Endodermal cell (in vitro differentiated cells): Measurements from ENCODE around the gene YTHDF2. TPM values are rescaled to one million over a fixed set of nuclear protein-coding genes. Genes with fewer than 3 reads are reported as not detected.
"Not testable (repeated sequence)": the region's sequence is repeated elsewhere in the genome, so short reads cannot be mapped to it uniquely, and the experiment has no call there.

Experiments used
- DNase-seq: peaks from one replicate; pipeline ENCODE4 v3.0.0-alpha.2; 2017
- H3K27ac ChIP-seq: 2 replicates; pipeline ENCODE4 v1.5.1; 2013; ENCODE audit warnings: mild to moderate bottlenecking, low read depth, low read length, moderate library complexity
- H3K27me3 ChIP-seq: 2 replicates; pipeline ENCODE4 v1.6.1; 2013; ENCODE audit warnings: mild to moderate bottlenecking, low read length, moderate library complexity; ENCODE audit not compliant: insufficient read depth, control insufficient read depth, poor library complexity, severe bottlenecking
- H3K36me3 ChIP-seq: 2 replicates; pipeline ENCODE4 v1.7.0; 2013; ENCODE audit warnings: mild to moderate bottlenecking, low read length, moderate library complexity; ENCODE audit not compliant: control insufficient read depth, insufficient read depth
- H3K4me1 ChIP-seq: one replicate; pipeline ENCODE4 v1.7.0; 2013; ENCODE audit warnings: low read length; ENCODE audit not compliant: control insufficient read depth, insufficient read depth
- H3K4me3 ChIP-seq: 2 replicates; pipeline ENCODE4 v1.5.1; 2013; ENCODE audit warnings: mild to moderate bottlenecking, low read length, moderate library complexity
- H3K9ac ChIP-seq: 2 replicates; pipeline ENCODE4 v1.6.1; 2013; ENCODE audit warnings: mild to moderate bottlenecking, low read length, moderate library complexity; ENCODE audit not compliant: poor library complexity, severe bottlenecking; ENCODE audit errors: extremely low read depth
- H3K9me3 ChIP-seq: 2 replicates; pipeline ENCODE4 v1.6.1; 2013; ENCODE audit warnings: mild to moderate bottlenecking, low read length, moderate library complexity; ENCODE audit not compliant: control insufficient read depth
- H3K27ac Mint-ChIP-seq: 2 replicates; pipeline ENCODE4 v1.8.0; 2020; ENCODE audit warnings: mixed read lengths
- H3K27me3 Mint-ChIP-seq: 2 replicates; pipeline ENCODE4 v1.8.0; 2021; ENCODE audit warnings: mild to moderate bottlenecking, mixed read lengths; ENCODE audit not compliant: insufficient read depth
- H3K36me3 Mint-ChIP-seq: 2 replicates; pipeline ENCODE4 v1.8.0; 2020; ENCODE audit warnings: low read depth, mixed read lengths
- H3K4me1 Mint-ChIP-seq: 2 replicates; pipeline ENCODE4 v1.8.0; 2020; ENCODE audit warnings: mixed read lengths
- H3K4me3 Mint-ChIP-seq: 2 replicates; pipeline ENCODE4 v1.8.0; 2020; ENCODE audit warnings: mild to moderate bottlenecking, moderate library complexity, mixed read lengths
- H3K9me3 Mint-ChIP-seq: 2 replicates; pipeline ENCODE4 v1.8.0; 2020; ENCODE audit warnings: mild to moderate bottlenecking, mixed read lengths
- WGBS, 2 experiments: methylation state at CpG; one replicate each; pipeline versions ENCODE4 v1.1.5 to v1.1.7; 2013; ENCODE audit warnings: missing lambda C conversion rate in 2 of 2, mixed read lengths in 1 of 2; ENCODE audit not compliant: insufficient coverage in 1 of 2, insufficient read length in 1 of 2; 5-methylcytosine and 5-hydroxymethylcytosine counted together
- total RNA-seq, 2 donors: library from RNA; stranded (reverse); fragmentation: NEBNext Ultra II Directional in 1 of 2; extraction: Animal tissue kit (Norgen Biotek cat#: 25700) in 1 of 2; gene quantifications; 2 replicates in 1 of 2; 3 replicates in 1 of 2; pipeline ENCODE4 v1.2.1, GENCODE V29; 2021
- TF ChIP-seq, protein P1 (sequence below): fragments of 200-600 bp; sonication (generic); conservative IDR thresholded peaks from 2 replicates; pipeline ENCODE4 v1.5.0; 2021; ENCODE audit warnings: antibody characterized with exemption, mild to moderate bottlenecking

Gene YTHDF2
- total RNA-seq, 2 donors from 2014 or later: 113 to 116 TPM

DNA sequence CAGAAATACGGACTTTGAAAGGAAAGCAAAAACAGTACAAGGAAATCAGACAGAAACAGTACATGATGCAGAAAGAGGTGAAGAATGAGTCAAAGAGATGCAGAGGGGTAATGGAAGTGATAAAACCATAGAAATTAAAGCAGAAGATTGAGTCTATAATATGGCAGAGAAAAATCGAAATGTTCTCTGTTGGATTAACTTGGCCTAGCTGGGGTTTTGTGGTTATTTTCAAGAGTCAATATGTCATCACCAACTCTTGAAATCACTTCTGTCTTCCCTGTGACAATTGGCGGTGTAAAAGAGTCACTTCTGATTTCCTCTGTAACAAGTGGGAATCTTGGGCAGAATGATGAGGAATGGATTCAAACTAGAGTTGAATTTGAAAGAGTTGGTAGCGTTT is 7.4 kb downstream of the YTHDF2 start:
- H3K4me3 Mint-ChIP-seq: peak overlapping the region; percentile 19
- no peaks in the 10 kb centered on the region for H3K27me3 ChIP-seq
- no peaks in the 10 kb centered on the region for H3K27me3 Mint-ChIP-seq
- TF ChIP-seq, protein P1, sequence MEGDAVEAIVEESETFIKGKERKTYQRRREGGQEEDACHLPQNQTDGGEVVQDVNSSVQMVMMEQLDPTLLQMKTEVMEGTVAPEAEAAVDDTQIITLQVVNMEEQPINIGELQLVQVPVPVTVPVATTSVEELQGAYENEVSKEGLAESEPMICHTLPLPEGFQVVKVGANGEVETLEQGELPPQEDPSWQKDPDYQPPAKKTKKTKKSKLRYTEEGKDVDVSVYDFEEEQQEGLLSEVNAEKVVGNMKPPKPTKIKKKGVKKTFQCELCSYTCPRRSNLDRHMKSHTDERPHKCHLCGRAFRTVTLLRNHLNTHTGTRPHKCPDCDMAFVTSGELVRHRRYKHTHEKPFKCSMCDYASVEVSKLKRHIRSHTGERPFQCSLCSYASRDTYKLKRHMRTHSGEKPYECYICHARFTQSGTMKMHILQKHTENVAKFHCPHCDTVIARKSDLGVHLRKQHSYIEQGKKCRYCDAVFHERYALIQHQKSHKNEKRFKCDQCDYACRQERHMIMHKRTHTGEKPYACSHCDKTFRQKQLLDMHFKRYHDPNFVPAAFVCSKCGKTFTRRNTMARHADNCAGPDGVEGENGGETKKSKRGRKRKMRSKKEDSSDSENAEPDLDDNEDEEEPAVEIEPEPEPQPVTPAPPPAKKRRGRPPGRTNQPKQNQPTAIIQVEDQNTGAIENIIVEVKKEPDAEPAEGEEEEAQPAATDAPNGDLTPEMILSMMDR: no peak
- no peak overlapping the region for H3K9ac ChIP-seq
- peak overlapping the region; percentile 72 for H3K4me3 ChIP-seq
- no peaks in the 10 kb centered on the region for H3K4me1 ChIP-seq
- WGBS, 2 experiments: 96% methylated on average over 3 to 4 of the region's 4 CpGs
- no peak for DNase-seq
- peak overlapping the region; percentile 3 for H3K27ac Mint-ChIP-seq
- peaks cover 81% of the 10 kb centered on the region for H3K36me3 Mint-ChIP-seq
- H3K9me3 Mint-ChIP-seq: no peaks in the 10 kb centered on the region
- peaks cover 47% of the 10 kb centered on the region for H3K4me1 Mint-ChIP-seq
- no peak overlapping the region for H3K27ac ChIP-seq
- H3K9me3 ChIP-seq: no peaks in the 10 kb centered on the region
- H3K36me3 ChIP-seq: peaks cover 96% of the 10 kb centered on the region

DNA sequence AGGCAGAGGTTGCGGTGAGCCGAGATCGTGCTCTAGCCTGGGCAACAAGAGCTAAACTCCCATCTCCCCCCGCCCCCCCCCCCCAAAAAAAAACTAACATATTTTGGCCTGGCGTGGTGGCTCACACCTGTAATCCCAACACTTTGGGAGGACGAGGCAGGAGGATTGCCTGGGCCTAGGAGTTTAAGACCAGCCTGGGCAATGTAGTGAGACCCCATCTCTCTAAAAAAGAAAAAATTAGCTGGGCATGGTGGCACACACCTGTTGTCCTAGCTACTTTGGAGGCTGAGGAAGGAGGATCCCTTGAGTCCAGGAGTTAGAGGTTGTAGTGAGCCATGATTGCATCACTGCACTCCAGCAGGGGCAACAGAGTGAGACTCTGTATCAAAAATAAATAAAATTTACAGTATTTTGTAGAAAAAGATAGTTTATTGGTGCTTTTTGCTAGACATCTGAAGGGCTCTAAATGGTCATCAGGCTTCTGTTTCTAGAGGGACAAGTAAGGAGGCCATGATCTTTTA is 9.0 kb downstream of the YTHDF2 start:
- H3K9me3 Mint-ChIP-seq: no peaks in the 10 kb centered on the region
- WGBS, 2 experiments: 96 to 100% methylated on average over 1 to 5 of the region's 6 CpGs
- Histone ChIP-seq H3K36me3 (peaks cover 93% of the 10 kb centered on the region), H3K4me1 (no peaks in the 10 kb centered on the region), H3K9me3 (no peaks in the 10 kb centered on the region), H3K27ac (no peak overlapping the region), H3K27me3 (no peaks in the 10 kb centered on the region), H3K9ac (no peak overlapping the region), H3K4me3 (peak overlapping the region; percentile 72)
- no peak overlapping the region for H3K27ac Mint-ChIP-seq
- H3K36me3 Mint-ChIP-seq: peaks cover 80% of the 10 kb centered on the region
- peaks cover 48% of the 10 kb centered on the region for H3K4me1 Mint-ChIP-seq
- peak overlapping the region; percentile 29 for H3K4me3 Mint-ChIP-seq
- TF ChIP-seq, protein P1: no peak
- DNase-seq: no peak
- H3K27me3 Mint-ChIP-seq: no peaks in the 10 kb centered on the region

DNA sequence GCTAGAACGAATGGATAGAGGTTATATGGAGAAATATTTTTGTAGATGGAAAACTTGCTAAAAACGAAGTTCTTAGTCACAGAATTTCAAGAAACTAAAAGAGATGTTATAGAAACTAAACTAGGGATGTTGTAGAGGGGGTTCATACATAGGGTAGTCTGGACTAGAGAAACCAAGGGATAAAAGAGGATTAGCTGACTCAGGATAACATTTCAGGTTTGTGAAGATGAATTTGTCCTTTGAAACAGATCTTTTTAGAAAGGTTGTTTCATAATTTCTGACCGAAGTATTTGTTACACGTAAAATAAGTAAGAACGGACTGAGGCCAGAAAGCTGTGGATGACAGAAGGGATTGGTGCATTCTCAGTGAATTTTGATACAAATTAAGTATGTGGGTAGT is 13.6 kb downstream of the YTHDF2 start:
- no peaks in the 10 kb centered on the region for H3K9me3 Mint-ChIP-seq
- no peaks in the 10 kb centered on the region for H3K4me1 ChIP-seq
- no peak overlapping the region for H3K9ac ChIP-seq
- 92 to 95% methylated on average over 5 of the region's 5 CpGs for WGBS, 2 experiments
- no peak overlapping the region for H3K27ac ChIP-seq
- no peaks in the 10 kb centered on the region for H3K9me3 ChIP-seq
- peak overlapping the region; percentile 30 for H3K4me3 ChIP-seq
- no peaks in the 10 kb centered on the region for H3K27me3 Mint-ChIP-seq
- no peaks in the 10 kb centered on the region for H3K27me3 ChIP-seq
- peaks cover 74% of the 10 kb centered on the region for H3K36me3 ChIP-seq
- H3K4me3 Mint-ChIP-seq: no peak overlapping the region
- TF ChIP-seq, protein P1: no peak
- peak overlapping the region; percentile 56 for H3K27ac Mint-ChIP-seq
- peaks cover 27% of the 10 kb centered on the region for H3K4me1 Mint-ChIP-seq
- peaks cover 53% of the 10 kb centered on the region for H3K36me3 Mint-ChIP-seq
- no peak for DNase-seq

DNA sequence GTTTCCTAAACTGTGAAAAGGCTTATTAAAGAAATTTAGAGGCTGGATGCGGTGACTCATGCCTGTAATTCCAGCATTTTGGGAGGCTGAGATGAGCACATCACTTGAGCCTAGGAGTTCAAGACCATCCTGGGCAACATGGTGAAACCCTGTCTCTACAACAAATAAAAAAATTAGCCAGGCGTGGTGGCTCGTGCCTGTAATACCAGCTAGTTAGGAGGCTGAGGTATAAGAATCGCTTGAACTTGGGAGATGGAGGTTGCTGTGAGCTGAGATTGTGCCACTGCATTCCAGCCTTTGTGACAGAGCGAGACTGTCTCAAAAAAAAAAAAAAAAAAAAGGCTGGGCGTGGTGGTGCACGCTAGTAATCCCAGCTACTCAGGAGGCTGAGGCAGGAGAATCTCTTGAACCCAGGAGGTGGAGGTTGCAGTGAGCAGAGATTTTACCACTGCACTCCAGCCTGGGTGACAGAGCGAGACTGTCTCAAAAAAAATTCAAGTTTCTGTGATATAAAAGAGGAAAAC is 14.1 kb downstream of the YTHDF2 start:
- H3K27ac ChIP-seq, H3K27me3 Mint-ChIP-seq, DNase-seq, H3K4me1 ChIP-seq, H3K4me3 Mint-ChIP-seq, H3K27me3 ChIP-seq, H3K9ac ChIP-seq, H3K9me3 Mint-ChIP-seq, H3K9me3 ChIP-seq: not testable (repeated sequence)
- WGBS, 2 experiments: 95 to 96% methylated on average over 5 to 8 of the region's 8 CpGs
- Histone ChIP-seq H3K4me3 (peak overlapping the region; percentile 23), H3K36me3 (peaks cover 75% of the 10 kb centered on the region)
- peaks cover 51% of the 10 kb centered on the region for H3K36me3 Mint-ChIP-seq
- H3K27ac Mint-ChIP-seq: peak overlapping the region; percentile 48
- H3K4me1 Mint-ChIP-seq: peaks cover 27% of the 10 kb centered on the region
